Stimulated activated CD8-positive, alpha-beta memory T cell treated with anti-CD3 and anti-CD28 coated beads, Interleukin-7, amount 100 ng/mL, for 48 hours (primary cell): Measurements from ENCODE around the gene OBP2B.
A peak's percentile ranks its signal among the peaks of the same experiment; 100 is the strongest.
"Not testable (repeated sequence)": the region's sequence is repeated elsewhere in the genome, so short reads cannot be mapped to it uniquely, and the experiment has no call there.

Source experiments
- DNase-seq, 2 donors: peaks; one replicate each; pipeline ENCODE4 v3.0.0-alpha.2; 2020; ENCODE audit warnings: low read depth in 1 of 2; ENCODE audit errors: extremely low read depth in 1 of 2

Gene OBP2B

GRCh38 chr9:133238851-133239532 lies 29.9 kb upstream of the OBP2B start:
- DNase-seq: peak; percentile 52 to 65

GRCh38 chr9:133238272-133238850 lies 29.3 kb upstream of the OBP2B start:
- DNase-seq: peak; percentile 27 to 58

GRCh38 chr9:133237035-133237731 lies 28.1 kb upstream of the OBP2B start:
- DNase-seq: no peak

GRCh38 chr9:133236291-133237034 lies 27.4 kb upstream of the OBP2B start:
- DNase-seq: not testable (repeated sequence)

GRCh38 chr9:133235549-133236222 lies 26.6 kb upstream of the OBP2B start:
- DNase-seq: no peak

GRCh38 chr9:133234577-133235322 lies 25.7 kb upstream of the OBP2B start:
- no peak for DNase-seq

GRCh38 chr9:133233681-133234432 lies 24.8 kb upstream of the OBP2B start:
- DNase-seq: no peak

GRCh38 chr9:133231934-133232568 lies 23.0 kb upstream of the OBP2B start:
- not testable (repeated sequence) for DNase-seq

GRCh38 chr9:133230514-133230913 lies 21.5 kb upstream of the OBP2B start:
- not testable (repeated sequence) for DNase-seq

- no peak for DNase-seq
Measured at GRCh38 chr9:133230093-133230492, 21.0 kb upstream of the OBP2B start.

- DNase-seq: not testable (repeated sequence)
Measured at GRCh38 chr9:133228474-133229193, 19.6 kb upstream of the OBP2B start.

GRCh38 chr9:133227996-133228395 lies 18.9 kb upstream of the OBP2B start:
- DNase-seq: not testable (repeated sequence)

- DNase-seq: no peak
Measured at GRCh38 chr9:133227242-133227860, 18.3 kb upstream of the OBP2B start.

- DNase-seq: no peak
Measured at GRCh38 chr9:133226219-133227171, 17.4 kb upstream of the OBP2B start.

- DNase-seq: no peak
Measured at GRCh38 chr9:133225171-133226011, 16.3 kb upstream of the OBP2B start.

GRCh38 chr9:133224762-133225161 lies 15.7 kb upstream of the OBP2B start:
- DNase-seq: no peak
